Testis (tissue), 3 donors: ENCODE results near the gene DALRD3. TPM values are rescaled to one million over a fixed set of nuclear protein-coding genes. Genes with fewer than 3 reads are reported as not detected.

Source experiments
- DNase-seq: peaks from one replicate; pipeline ENCODE4 v3.0.0-alpha.2; 2019
- H3K27ac ChIP-seq, 2 donors: fragments of 200-600 bp; sonication (generic); one replicate each; pipeline ENCODE4 v1.5.1; 2019
- H3K27me3 ChIP-seq: fragments of 200-600 bp; sonication (generic); one replicate; pipeline ENCODE4 v1.5.1; 2019
- H3K36me3 ChIP-seq: fragments of 200-600 bp; sonication (generic); one replicate; pipeline ENCODE4 v1.5.1; 2017; ENCODE audit warnings: low read depth; ENCODE audit errors: missing control alignments
- H3K4me1 ChIP-seq: fragments of 200-600 bp; sonication (generic); one replicate; pipeline ENCODE4 v1.5.1; 2019
- H3K4me3 ChIP-seq, 2 donors: fragments of 200-600 bp; sonication (generic); one replicate each; pipeline ENCODE4 v1.5.1; 2017 to 2019
- H3K9me3 ChIP-seq: fragments of 200-600 bp; sonication (generic); one replicate; pipeline ENCODE4 v1.5.1; 2017
- CTCF ChIP-seq, 3 experiments: fragments of 450-650 bp in 2 of 3; fragments of 200-600 bp in 1 of 3; sonication (generic) in 1 of 3; IDR thresholded peaks; one replicate each; pipeline ENCODE4 v1.5.1; 2016 to 2019; ENCODE audit warnings: antibody characterized with exemption in 3 of 3, mild to moderate bottlenecking in 2 of 3, moderate library complexity in 1 of 3
- POLR2A ChIP-seq: fragments of 450-650 bp; IDR thresholded peaks from one replicate; pipeline ENCODE4 v1.6.1; 2017; ENCODE audit warnings: antibody characterized with exemption, mild to moderate bottlenecking, moderate library complexity
- WGBS, 2 donors: methylation state at CpG; one replicate each; pipeline ENCODE4 v1.1.5; 2018; 5-methylcytosine and 5-hydroxymethylcytosine counted together
- intact Hi-C: fragments of 100-400 bp; cut with DNase I; formaldehyde crosslinking; loops from one replicate; pipeline ENCODE4 v1.15.1; 2023; ENCODE audit warnings: low total_unique reads
- polyA plus RNA-seq: library from polyadenylated mRNA; stranded (reverse); fragments of 350-450 nt; fragmentation: Illumina TruSeq; extraction: RNeasy Lipid Tissue Mini Kit (QIAGEN cat#74804); gene quantifications from one replicate; pipeline ENCODE4 v1.2.3, GENCODE V29; 2014; ENCODE audit warnings: low read depth, low replicate concordance; ENCODE audit not compliant: insufficient read depth
- total RNA-seq, 2 donors: library from RNA; depleted of rRNA; stranded (reverse); fragments of >200 nt; gene quantifications; one replicate each; pipeline ENCODE4 v1.2.3, GENCODE V29; 2016

Gene DALRD3
- total and polyA plus RNA-seq, 3 donors from 2014 or later, result 92.0 to 121 (median 106) TPM

GRCh38 chr3:48997102-48997635 is 21.2 kb downstream of the DALRD3 start:
- Histone ChIP-seq H3K4me3 (no peak overlapping the region), H3K36me3 (no peaks in the 10 kb centered on the region), H3K9me3 (no peaks in the 10 kb centered on the region), H3K27me3 (no peaks in the 10 kb centered on the region), H3K27ac (no peak overlapping the region), H3K4me1 (no peaks in the 10 kb centered on the region)
- 77 to 100% methylated on average over 3 to 8 of the region's 8 CpGs for WGBS, 2 donors
- TF ChIP-seq POLR2A, result no peak
- TF ChIP-seq CTCF (IDR thresholded peaks at IDR 0.05), result no peak
- intact Hi-C loops, result no loop called here
- no peak for DNase-seq

- TF ChIP-seq CTCF (IDR thresholded peaks at IDR 0.05) (no peak), POLR2A (no peak)
- Histone ChIP-seq H3K27ac (no peak overlapping the region), H3K9me3 (no peaks in the 10 kb centered on the region), H3K4me3 (no peak overlapping the region), H3K36me3 (no peaks in the 10 kb centered on the region), H3K4me1 (peaks cover 5% of the 10 kb centered on the region), H3K27me3 (no peaks in the 10 kb centered on the region)
- WGBS, 2 donors, result 92 to 94% methylated on average over 6 to 8 of the region's 8 CpGs
- intact Hi-C loops, result no loop called here
- no peak for DNase-seq
Measured at GRCh38 chr3:48996640-48997039, 21.7 kb downstream of the DALRD3 start.

- Histone ChIP-seq H3K4me3 (no peak overlapping the region), H3K27me3 (no peaks in the 10 kb centered on the region), H3K27ac (no peak overlapping the region), H3K9me3 (no peaks in the 10 kb centered on the region), H3K36me3 (no peaks in the 10 kb centered on the region), H3K4me1 (peaks cover 20% of the 10 kb centered on the region)
- DNase-seq, result no peak
- intact Hi-C loops, result no loop called here
- no peak for TF ChIP-seq POLR2A
- no peak for TF ChIP-seq CTCF (IDR thresholded peaks at IDR 0.05)
Measured at GRCh38 chr3:48993834-48994233, 24.5 kb downstream of the DALRD3 start.

- H3K9me3 ChIP-seq, result no peaks in the 10 kb centered on the region
- TF ChIP-seq CTCF (IDR thresholded peaks at IDR 0.05), result no peak
- no peak for TF ChIP-seq POLR2A
- intact Hi-C loops, result no loop called here
- no peaks in the 10 kb centered on the region for H3K27me3 ChIP-seq
- no peak overlapping the region for H3K27ac ChIP-seq
- no peak overlapping the region for H3K4me3 ChIP-seq
- no peak for DNase-seq
- no peaks in the 10 kb centered on the region for H3K36me3 ChIP-seq
- peaks cover 21% of the 10 kb centered on the region for H3K4me1 ChIP-seq
- WGBS, 2 donors, result 78 to 82% methylated on average over 5 of the region's 5 CpGs
Measured at GRCh38 chr3:48991851-48992545, 26.4 kb downstream of the DALRD3 start.
